Sciatic nerve (tissue), 2 donors: Measurements from ENCODE around the gene ZFC3H1. TPM values are rescaled to one million over a fixed set of nuclear protein-coding genes. Genes with fewer than 3 reads are reported as not detected.
A peak's percentile ranks its signal among the peaks of the same experiment; 100 is the strongest.

Experiments
- ATAC-seq: fragments of 200-7000 bp; cut with Tn5 transposase; one replicate; pipeline ENCODE4 v1.9.1; 2020; ENCODE audit warnings: mild to moderate bottlenecking, moderate library complexity
- DNase-seq: peaks from one replicate; pipeline ENCODE4 v3.0.0-alpha.2; 2020; ENCODE audit warnings: low spot score
- intact Hi-C: fragments of 100-400 bp; cut with DNase I; formaldehyde crosslinking; loops from one replicate; pipeline ENCODE4 v1.14.2; 2022
- total RNA-seq: library from RNA; stranded (reverse); fragmentation: NEBNext Ultra II Directional; extraction: Animal tissue kit (Norgen Biotek cat#: 25700); gene quantifications from one replicate; pipeline ENCODE4 v1.2.1, GENCODE V29; 2021
- donor health status: DM: no; HTN: no; CAD: no.
- donor health status: DM: no; HTN: no; CAD: no.

The ZFC3H1 gene
- total RNA-seq, 1 donor from 2014 or later: 85.4 TPM

GRCh38 chr12:71646512-71646911 lies 17.1 kb downstream of the ZFC3H1 start:
- ATAC-seq (no peak), DNase-seq (no peak)
- intact Hi-C loops: no loop called here

GRCh38 chr12:71645268-71645667 lies 18.4 kb downstream of the ZFC3H1 start:
- intact Hi-C loops: loop anchor here (1.0 kb wide), 1 partner anchor 20 kb away; no protein-coding TSS in a partner anchor
- ATAC-seq (no peak), DNase-seq (no peak)

- DNase-seq: no peak
- no peak for ATAC-seq
- intact Hi-C loops: no loop called here
Observed at GRCh38 chr12:71642264-71642663, 21.4 kb downstream of the ZFC3H1 start.

- DNase-seq: no peak
- no peak for ATAC-seq
- intact Hi-C loops: no loop called here
Observed at GRCh38 chr12:71641390-71641789, 22.3 kb downstream of the ZFC3H1 start.

GRCh38 chr12:71640316-71640715 lies 23.3 kb downstream of the ZFC3H1 start:
- ATAC-seq (no peak), DNase-seq (no peak)
- intact Hi-C loops: no loop called here

- DNase-seq: no peak
- ATAC-seq: no peak
- intact Hi-C loops: no loop called here
Observed at GRCh38 chr12:71639341-71639760, 24.3 kb downstream of the ZFC3H1 start.

GRCh38 chr12:71638499-71638898 lies 25.1 kb downstream of the ZFC3H1 start:
- ATAC-seq (no peak), DNase-seq (no peak)
- intact Hi-C loops: no loop called here

DNA sequence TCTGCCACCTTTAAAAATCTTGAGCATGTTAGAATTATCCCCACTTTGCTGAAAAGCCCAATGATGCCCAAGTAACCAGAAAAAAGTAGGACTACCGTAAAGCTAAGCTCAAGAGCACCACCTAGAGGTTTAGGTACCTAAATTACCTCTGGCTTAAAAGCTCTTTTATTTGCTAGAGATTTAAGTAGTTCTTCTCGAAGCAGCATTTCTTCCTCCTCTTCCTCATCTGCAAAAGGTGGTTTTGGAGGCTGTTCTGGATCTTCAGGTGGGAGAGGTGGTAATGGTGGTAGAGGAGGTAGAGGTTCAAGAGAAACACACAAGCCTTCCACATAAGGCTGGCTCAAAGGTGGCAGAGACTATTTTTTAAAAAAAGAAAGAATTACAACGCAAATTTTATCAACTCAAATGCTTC lies 26.9 kb downstream of the ZFC3H1 start:
- no peak for ATAC-seq
- DNase-seq: no peak
- intact Hi-C loops: no loop called here

- intact Hi-C loops: no loop called here
- no peak for ATAC-seq
- no peak for DNase-seq
Observed at GRCh38 chr12:71627438-71628002, 36.1 kb downstream of the ZFC3H1 start.

DNA sequence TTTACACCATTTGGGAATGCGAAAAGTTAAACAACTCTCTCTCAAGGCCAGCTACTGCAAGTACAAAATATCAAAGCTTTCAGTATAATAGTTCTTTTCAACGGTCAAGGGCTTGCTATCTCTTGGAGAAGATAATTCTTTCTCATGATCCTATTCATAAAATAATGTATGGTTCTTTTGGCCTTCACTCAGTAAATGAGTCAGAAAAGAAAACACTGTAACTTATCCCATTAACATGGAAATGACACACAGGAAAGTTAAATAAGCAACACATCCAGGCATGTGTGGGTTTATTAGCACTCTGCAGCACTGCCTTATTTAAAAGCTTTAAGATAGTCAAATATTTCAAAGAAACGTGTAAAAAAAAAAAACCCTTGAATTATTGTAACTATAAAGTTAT lies 36.9 kb downstream of the ZFC3H1 start:
- no peak for ATAC-seq
- intact Hi-C loops: no loop called here

DNA sequence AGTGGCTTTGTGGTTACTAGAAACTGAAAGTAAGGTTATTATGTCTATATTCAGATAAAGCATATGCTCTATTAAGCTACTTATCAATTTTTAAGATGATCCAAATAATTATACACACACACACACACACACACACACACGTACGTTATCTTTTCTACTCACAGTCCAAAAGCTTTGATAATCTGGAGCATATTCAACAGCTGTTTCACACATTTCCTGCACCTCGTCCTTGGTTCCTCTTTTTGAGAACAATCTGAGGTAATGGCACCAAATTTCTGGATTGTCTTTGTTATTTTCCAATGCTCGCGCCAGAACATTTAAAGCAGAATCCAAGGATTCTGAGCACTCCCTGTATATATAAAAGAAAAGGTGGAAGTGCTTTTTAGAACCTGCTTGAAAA lies 37.5 kb downstream of the ZFC3H1 start:
- ATAC-seq: no peak
- intact Hi-C loops: no loop called here
- DNase-seq: no peak

More for the DNA sequence above, 36.9 kb downstream of the ZFC3H1 start:
- no peak for DNase-seq

- no peak for ATAC-seq
- intact Hi-C loops: loop anchor here (1.0 kb wide), 1 partner anchor 20 kb away; no protein-coding TSS in a partner anchor
Observed at GRCh38 chr12:71625476-71625875, 38.2 kb downstream of the ZFC3H1 start.

DNA sequence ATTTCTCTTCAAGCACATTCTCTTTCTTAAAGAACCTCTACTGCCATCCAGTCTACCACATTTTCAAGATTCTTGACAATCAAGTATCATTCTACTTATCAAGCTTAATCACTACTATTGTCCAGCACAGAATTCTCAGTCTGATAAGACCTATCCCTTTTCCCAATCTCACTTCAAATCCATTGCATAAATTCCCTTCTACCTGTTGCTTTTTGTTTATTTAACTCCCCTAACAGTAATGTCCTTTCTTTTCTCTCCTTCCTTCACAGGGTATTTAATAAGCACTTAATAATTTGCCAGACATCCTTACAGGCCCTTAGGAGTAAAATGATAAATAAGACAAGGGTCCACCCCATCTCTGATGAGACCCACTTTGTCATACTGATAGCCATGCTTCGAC lies 41.7 kb downstream of the ZFC3H1 start:
- DNase-seq (no peak), ATAC-seq (no peak)
- intact Hi-C loops: no loop called here

More at GRCh38 chr12:71625476-71625875, 38.2 kb downstream of the ZFC3H1 start:
- no peak for DNase-seq

DNA sequence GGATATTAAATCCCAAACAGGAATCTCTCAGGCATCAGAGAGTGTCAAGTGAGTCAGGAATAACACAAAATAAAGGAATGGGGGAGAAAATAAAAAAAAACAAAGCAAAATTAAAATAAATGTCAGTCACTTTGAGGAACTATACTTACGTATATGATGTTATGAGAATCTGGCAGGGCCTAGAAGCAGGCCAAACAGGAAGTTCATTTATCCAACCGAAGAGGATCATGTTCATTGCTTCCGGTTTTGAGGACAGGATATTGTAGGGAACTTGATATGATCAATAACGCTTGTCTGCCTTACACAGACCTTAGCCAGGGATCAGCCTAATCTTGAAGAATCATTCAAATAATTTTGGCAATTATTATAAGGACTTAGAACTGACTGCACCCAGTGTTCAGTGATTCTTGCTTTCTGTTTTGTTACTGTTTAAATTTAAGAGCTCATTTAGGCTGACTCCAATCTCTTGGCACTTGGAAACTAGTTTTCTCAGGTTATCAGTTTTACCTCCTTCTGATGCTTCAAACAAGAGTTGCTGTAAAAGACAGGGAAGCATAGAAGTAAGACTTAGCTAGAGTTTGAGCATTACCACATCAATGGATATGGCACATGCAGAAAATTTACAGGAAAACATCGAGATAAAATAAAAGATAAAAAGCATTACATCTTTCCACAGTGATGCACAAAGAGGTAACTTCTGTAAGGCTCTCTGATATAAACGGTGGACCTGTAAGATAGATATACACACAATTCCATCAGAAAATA lies 53.4 kb downstream of the ZFC3H1 start:
- no peak for DNase-seq
- no peak for ATAC-seq
- intact Hi-C loops: no loop called here

DNA sequence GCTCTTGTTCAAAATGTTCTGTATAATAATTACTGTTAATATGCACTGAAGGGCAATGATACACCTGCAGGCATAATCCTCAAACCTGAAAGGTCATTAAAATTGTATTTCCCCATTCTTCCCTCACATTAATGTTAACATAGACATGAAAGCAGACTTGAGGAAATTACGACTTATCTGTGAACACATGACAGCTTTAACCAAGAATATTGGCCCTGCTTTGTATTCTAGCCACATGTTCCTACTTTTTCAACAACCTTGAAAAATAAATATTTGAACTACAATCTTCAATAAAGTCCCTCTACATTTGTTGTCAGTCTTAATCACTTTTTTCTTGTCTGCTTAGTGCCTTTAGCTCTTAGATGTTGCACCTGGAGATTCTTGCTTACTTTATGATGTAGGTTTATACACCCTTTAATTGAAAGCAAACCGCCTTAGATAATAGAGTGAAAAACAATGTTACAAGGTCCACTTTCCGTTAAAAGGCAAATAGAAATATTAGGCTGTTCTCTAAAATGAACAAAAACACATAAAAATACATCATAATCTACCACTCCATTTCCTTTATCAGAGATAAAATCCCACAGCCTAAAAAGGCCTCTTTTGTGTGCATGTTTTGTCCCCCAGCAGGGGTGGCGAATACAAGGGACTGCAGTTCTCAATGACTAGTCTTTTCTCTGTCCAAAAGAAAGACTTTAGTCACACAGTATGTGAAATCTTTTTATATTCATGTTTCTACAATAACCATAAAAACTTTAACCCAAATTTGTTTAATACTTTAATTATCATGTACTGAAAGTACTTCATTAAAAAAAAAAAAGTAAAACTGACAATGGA lies 55.9 kb downstream of the ZFC3H1 start:
- no peak for ATAC-seq
- intact Hi-C loops: no loop called here
- DNase-seq: no peak

- DNase-seq (no peak), ATAC-seq (no peak)
- intact Hi-C loops: no loop called here
Observed at GRCh38 chr12:71605039-71605438, 58.6 kb downstream of the ZFC3H1 start.

DNA sequence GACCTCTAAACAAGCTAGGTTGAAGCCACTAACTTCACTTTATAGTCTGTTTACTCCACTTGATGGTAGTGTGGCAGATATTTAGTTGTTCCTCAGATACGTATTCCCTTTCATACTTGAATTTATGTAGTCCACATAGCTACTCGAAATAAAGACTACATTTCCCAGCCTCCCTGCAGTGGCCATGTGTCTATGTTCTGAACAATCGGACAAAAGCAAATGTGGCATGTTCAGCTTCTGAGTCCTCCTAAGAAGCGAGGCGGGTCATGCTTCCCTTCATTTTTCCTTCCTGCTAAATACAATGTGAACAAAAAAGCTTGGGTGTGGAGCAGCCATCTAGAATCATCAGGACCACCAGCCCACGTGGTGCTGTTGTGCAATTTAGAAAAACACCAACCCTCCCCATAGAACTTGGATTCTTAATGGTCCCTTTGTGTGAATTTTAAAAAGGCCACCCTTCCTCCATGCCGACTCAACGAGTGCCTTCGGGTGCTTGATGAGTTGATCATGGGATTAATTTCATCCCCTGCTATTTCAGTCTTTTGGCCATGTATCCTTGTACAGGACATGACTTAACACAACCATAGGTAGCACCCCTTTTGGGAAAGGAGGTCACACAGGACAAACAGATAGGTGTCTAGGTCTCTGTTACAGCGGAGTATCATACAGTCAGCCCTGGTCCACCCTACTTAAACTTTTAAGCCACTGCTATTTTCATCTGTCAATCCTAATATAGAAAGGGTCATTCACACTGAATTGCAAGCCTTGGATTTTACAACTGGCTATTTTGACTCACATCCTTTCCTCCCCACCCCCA lies 60.7 kb downstream of the ZFC3H1 start:
- intact Hi-C loops: no loop called here
- ATAC-seq: peak; percentile 68

GRCh38 chr12:71601546-71601945 lies 62.1 kb downstream of the ZFC3H1 start:
- ATAC-seq (no peak), DNase-seq (no peak)
- intact Hi-C loops: no loop called here

More for the DNA sequence above, 60.7 kb downstream of the ZFC3H1 start:
- DNase-seq: no peak

- intact Hi-C loops: no loop called here
- DNase-seq: no peak
- no peak for ATAC-seq
Observed at GRCh38 chr12:71599210-71599609, 64.4 kb downstream of the ZFC3H1 start.
